GM23338 (cell line): ENCODE data around the gene ACAD9.

ENCODE experiments used
- CREB1 ChIP-seq: fragments of 250-450 bp; sonication (Bioruptor Pico); IDR thresholded peaks from 2 replicates; pipeline ENCODE4 v1.5.0; 2020; ENCODE audit warnings: low read depth, mild to moderate bottlenecking, moderate library complexity
- CTCF ChIP-seq, 2 experiments: fragments of 200-600 bp in 1 of 2; sonication (generic) in 1 of 2; conservative IDR thresholded peaks; 2 replicates each; pipeline versions ENCODE4 v1.5.1 to v1.6.1; 2016 to 2017; ENCODE audit warnings: antibody characterized with exemption in 2 of 2, low read depth in 2 of 2, mild to moderate bottlenecking in 2 of 2, moderate library complexity in 1 of 2
- EZH2 ChIP-seq: fragments of 200-600 bp; sonication (generic); IDR thresholded peaks from one replicate; pipeline ENCODE4 v1.8.0; 2017; ENCODE audit warnings: antibody characterized with exemption, mild to moderate bottlenecking, low read depth; ENCODE audit not compliant: unreplicated experiment
- EZH2phosphoT487 ChIP-seq: fragments of 200-600 bp; sonication (generic); IDR thresholded peaks from one replicate; pipeline ENCODE4 v1.8.1; 2018; ENCODE audit warnings: antibody characterized with exemption; ENCODE audit not compliant: unreplicated experiment
- JUNB ChIP-seq: IDR thresholded peaks from one replicate; pipeline ENCODE4 v1.6.1; 2016; ENCODE audit warnings: antibody characterized with exemption; ENCODE audit not compliant: unreplicated experiment
- NANOG ChIP-seq: IDR thresholded peaks from 2 replicates; pipeline ENCODE4 v1.6.1; 2016; ENCODE audit warnings: antibody characterized with exemption, borderline replicate concordance
- POLR2AphosphoS5 ChIP-seq: IDR thresholded peaks from 2 replicates; pipeline ENCODE4 v1.6.1; 2016; ENCODE audit warnings: antibody characterized with exemption, low read depth
- REST ChIP-seq: IDR thresholded peaks from one replicate; pipeline ENCODE4 v1.6.1; 2018; ENCODE audit warnings: antibody characterized with exemption; ENCODE audit not compliant: unreplicated experiment
- ZNF114 ChIP-seq: fragments of 250-450 bp; sonication (Bioruptor Pico); IDR thresholded peaks from 2 replicates; pipeline ENCODE4 v1.5.0; 2020; ENCODE audit warnings: mild to moderate bottlenecking, moderate library complexity
- ZNF462 ChIP-seq: fragments of 250-450 bp; sonication (Bioruptor Pico); IDR thresholded peaks from 2 replicates; pipeline ENCODE4 v1.5.0; 2020; ENCODE audit warnings: mild to moderate bottlenecking, moderate library complexity

GRCh38 chr3:128848936-128849335 lies 30.5 kb upstream of the ACAD9 start:
- TF ChIP-seq CTCF (conservative IDR thresholded peaks at IDR 0.05; ENCODE audit: low read depth in 2 of 2) (no peak), POLR2AphosphoS5 (no peak), EZH2 (no peak), EZH2phosphoT487 (no peak), REST (no peak), CREB1 (CRISPR knock-in tag) (no peak), ZNF114 (CRISPR knock-in tag) (no peak), JUNB (no peak), NANOG (no peak), ZNF462 (CRISPR knock-in tag) (no peak)
